NCI-H146 (cell line): ENCODE data around the gene TPST1.
"Not testable (repeated sequence)": the region's sequence is repeated elsewhere in the genome, so short reads cannot be mapped to it uniquely, and the experiment has no call there.

Experiments used
- DNase-seq: peaks from one replicate; lab custom pipeline; 2025; lab: John Stamatoyannopoulos, UW

The TPST1 gene

DNA sequence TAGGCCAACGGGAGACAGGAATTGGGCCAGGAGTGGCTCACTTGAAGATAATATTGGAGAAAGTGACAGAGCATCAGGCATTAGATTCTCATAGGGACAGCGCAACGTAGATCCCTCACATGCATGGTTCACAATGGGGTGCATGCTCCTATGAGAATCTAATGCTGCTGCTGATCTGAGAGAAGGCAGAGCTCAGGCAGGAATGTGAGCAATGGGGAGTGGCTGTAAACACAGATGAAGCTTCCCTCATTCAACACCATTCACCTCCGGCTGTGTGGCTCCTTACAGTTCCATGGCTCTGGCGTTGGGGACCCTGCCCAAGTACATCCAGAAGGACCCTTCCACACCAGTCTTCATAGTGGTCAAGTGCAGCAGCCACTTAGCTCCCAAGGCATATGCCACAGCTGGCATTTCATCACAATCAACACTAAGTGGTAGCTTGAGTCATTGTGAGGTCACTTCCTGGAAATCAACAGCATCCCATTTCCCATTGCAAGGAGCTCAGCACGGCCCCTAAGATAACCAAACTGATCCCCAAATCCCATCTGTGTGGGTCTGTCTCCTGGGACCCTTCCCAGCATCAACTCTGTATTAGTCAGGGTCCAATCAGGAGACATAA, 174.5 kb downstream of the TPST1 start:
- no peak for DNase-seq

GRCh38 chr7:66380272-66380888, 175.2 kb downstream of the TPST1 start:
- no peak for DNase-seq

DNA sequence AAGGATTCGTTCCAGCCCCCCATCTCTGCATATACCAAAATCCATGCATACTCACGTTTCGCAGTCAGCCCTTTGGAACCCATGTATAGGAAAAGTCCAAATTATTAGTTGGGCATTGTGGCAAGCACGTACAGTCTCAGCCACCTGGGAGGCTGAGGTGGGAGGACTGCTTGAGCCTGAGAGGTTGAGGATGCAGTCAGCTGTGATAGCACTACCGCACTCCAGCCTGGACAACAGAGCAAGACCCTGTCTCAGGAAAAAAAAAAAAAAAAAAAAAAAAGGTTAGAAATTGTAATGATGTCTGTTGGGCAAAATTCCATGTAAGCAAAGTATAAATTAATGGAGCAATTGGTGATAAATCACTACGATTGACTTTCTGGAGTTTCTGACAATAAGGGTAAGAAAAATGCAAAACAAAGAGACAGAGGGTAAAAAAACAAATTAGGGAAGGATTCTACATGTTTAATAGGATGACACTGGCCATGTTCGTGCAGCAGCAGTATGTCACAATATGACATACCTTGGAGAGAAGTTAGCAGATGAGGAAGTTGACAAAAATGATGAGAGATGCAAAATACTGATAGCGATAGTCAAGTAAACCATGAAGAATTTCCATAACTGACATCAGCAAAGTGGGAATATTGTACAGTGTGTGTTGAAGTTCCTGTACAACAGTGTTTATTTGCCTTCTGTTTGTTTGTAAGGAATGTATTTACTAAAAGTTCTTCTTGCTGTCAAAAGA, 177.2 kb downstream of the TPST1 start:
- not testable (repeated sequence) for DNase-seq

DNA sequence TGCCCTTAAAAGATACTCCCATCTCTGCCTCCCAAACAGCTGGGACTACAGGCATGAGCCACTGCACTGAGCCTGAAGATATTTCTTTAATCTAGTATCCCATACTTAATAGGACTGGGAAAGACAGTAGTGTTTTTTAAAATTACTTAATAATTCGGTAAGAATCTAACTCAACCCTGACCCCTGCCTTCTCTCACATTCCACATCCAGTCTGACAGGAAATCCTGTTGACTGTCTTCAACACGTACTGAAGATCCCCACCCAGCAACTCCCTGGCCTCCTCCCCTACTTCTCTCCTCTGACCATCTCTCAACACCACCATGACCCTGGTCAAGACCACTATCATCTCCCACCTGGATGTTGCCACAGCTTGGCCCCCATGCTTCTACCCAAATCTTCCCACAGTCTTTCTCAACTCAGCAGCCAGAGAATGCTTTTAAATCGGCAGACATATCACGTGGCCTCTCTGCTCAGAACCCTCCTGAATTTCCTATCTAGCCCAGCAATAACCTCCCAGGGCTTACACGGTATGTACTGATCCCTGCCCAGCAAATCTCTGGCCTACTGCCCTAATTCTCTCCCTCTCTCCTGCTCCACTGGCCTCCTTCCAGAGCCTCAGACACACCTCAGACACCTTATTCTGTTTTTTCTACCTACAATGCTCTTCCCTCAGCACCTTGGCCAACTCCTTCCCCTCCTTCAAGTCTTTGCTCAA, 180.2 kb downstream of the TPST1 start:
- DNase-seq, result not testable (repeated sequence)

DNA sequence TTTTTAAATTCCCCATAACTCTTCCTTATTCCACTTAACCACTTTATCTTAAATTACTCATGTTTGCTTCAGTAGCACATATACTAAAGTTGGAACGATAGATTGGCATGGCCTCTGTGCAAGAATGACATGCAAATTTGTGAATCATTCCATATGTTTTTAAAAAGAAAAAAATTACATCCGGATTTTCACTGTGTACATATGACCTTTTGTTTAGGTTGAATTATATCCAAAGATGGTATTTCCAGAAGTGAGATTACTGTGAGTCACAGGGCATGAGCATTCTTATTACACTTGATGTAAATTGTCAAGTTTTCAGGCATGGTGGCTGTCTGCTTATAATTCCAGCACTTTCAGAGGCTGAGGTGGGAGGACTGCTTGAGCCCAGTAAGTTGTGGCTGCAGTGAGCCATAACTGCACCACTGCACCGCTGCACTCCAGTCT, 190.0 kb downstream of the TPST1 start:
- not testable (repeated sequence) for DNase-seq

DNA sequence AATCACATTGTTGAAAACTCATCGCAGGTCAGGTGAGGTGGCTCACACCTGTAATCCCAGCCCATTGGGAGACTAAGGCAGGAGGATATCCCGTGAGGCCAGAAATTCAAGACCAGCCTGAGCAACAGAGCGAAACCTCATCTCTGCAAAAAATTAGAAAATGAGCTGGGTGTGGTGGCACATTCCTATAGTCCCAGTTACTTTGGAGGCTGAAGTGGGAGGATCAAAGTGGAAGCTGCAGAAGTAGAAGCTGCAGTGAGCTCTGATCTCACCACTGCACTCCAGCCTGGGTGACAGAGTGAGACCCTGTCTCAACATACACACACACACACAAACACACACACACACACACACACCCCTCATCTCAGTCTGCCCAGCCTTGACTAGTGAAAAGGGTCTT, 190.9 kb downstream of the TPST1 start:
- not testable (repeated sequence) for DNase-seq

GRCh38 chr7:66398841-66399240, 193.7 kb downstream of the TPST1 start:
- DNase-seq, result not testable (repeated sequence)

DNA sequence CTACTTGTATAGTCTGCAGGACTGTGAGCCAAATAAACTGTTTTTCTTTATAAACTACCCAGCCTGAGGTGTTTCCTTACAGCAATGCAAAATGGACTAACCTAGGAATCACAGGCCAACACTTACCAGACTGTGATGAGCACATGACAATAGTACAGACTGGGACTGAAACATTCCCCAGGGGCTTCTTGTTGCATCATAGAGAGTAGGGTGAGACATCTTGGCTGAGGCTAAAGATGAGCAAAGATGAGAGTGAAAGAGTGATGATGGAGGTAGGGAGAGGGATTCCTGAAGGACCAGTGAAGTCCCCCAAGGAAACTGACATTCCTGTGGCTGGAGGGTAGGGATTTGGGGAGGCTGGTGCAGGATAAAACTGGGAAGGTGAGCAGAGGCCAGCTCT, 194.4 kb downstream of the TPST1 start:
- DNase-seq, result no peak

DNA sequence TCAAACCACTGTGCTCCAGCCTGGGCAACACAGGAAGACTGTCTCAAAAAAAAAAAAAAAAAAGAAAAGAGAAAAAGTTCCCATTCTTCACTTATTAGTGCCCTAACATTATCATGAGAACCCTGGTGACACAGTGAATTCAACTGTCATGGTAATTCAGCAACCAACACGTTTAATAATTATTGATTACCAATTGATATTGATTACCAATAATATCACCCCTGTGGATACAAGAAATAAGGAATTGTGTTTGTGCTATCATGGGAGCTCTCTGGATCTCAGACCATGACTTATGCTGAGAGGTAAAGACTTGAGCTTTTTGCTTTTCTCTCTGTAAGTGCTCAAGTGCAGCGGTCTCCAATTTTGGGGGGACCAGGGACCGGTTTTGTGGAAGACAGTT, 195.3 kb downstream of the TPST1 start:
- no peak for DNase-seq

DNA sequence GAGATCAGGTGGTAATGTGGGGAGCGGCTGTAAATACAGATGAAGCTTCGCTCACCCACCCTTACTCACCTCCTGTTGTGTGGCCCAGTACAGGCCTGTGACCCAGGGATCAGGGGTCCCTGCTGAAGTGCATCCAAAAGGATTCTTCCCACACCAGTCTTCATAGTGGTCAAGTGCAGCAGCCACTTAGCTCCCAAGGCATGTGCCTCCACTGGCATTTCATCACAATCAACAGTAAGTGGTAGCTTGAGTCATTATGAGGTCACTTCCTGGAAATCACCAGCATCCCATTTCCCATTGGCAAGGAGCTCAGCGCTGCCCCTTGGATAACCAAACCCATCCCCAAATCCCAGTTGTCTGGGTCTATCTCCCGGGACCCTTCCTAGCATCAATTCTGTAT, 196.0 kb downstream of the TPST1 start:
- not testable (repeated sequence) for DNase-seq

GRCh38 chr7:66401932-66402331, 196.8 kb downstream of the TPST1 start:
- not testable (repeated sequence) for DNase-seq

DNA sequence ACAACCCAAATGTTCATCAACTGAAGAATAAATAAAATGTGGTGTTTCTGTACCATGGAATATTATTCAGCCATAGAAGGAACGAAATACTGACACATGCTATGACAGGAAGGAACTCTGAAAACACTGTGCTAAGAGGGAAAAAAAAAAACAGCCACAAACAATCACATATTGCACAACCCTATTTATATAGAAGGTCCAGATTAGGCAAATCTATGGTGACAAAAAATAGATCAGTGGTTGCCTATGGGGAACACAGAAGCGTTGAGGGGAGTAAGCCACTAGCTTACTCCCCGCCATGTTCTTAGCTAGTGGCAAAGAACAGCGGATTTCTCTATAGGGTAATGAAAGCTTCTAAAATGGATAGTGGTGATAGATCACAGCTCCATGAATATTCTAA, 198.4 kb downstream of the TPST1 start:
- DNase-seq, result no peak

- DNase-seq, result no peak
Observed at GRCh38 chr7:66409493-66409892, 204.4 kb downstream of the TPST1 start.
